GM18499 (cell line): ENCODE results near the gene ACADVL.

ENCODE experiments used
- ATAC-seq: cut with Tn5 transposase; IDR thresholded peaks from one replicate; pipeline ENCODE4 v1.9.1; 2021; ENCODE audit warnings: moderate number of reproducible peaks; ENCODE audit not compliant: insufficient read depth, unreplicated experiment

Gene ACADVL

GRCh38 chr17:7215652-7216180, 4.0 kb upstream of the ACADVL start:
- ATAC-seq: no peak

DNA sequence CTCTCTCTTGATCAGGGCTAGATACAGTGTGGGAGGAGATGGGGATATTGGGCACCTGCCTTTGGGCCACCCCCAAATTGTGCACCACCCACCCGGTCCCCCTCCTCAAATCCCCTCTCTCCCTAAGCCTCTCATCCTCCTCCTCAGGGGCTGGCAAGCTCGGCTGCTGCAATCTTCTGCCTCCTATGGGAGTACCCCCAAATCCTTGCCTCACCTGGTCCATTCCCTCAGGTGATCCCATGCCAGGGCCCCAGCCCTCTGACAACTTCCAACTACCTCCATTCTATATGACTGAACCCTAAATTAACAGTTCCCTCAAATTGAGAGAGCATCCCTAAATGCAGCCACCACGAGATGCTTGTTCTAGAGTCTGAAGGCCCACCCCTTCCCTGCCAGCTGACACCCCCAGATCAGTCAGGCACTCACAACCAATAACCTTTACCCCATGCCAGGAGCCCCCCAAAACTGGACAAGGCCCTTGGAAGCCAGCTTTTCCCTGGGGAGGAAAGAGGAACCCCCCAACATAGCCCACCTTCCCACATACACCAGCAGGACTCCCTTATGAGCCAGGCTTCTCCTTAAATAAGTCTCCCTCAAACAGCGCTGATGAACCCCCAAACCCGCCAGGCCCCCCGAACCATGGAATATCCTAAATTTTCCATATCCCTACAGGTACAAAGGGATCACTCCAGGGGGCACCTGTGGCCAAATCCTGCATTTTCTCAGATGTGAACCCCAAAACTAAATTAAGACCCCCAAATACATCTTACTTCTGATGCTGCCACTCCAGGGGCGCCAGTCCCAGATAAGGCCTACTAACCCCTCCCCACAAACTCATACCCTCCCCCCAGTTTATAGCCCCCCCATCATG, 3.3 kb upstream of the ACADVL start:
- ATAC-seq: no peak

DNA sequence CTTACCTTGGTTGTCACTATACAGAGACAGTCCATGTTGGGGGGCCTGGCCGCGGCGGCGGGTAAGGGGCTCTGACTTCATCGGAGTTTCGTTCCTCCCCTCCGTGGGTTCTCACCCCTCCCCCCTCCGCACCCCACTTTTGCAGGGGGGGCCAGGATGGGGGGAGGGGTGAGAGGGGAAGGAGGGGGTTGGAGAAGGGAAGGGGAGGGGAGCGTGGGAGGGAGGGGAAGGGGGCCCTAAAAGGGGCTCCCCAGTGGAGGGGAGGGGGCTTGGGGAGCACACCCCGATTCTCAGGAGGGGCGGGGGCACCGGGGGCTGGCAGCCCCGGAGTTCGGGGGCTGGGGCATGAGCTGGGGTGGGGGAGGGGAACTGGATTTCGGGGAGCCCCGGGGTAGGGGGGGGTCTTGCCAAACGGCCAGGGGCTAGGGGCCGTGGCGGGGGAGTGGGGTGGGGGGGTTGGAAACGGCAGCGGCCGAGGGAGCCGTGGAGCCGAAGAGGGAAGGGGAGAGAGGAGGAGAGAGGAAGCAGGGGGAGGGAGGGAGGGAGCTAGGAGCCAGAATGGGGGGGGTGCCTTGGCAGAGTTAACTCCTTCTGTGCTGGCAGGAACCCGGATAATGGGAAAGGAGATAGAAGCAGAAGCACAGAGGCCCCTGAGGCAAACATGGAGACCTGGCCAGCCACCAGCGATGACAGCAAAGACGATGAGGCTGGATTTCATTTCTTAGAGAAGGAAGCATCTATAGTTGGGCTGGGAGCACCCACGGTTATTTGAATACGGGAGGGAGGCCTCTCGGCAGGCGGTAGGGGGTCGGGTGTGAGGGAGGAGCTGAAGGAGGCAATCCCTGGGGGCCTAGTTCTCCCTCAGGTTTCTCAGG, 2.4 kb upstream of the ACADVL start:
- ATAC-seq: no peak

GRCh38 chr17:7218166-7218565, 1.6 kb upstream of the ACADVL start:
- ATAC-seq: no peak

- no peak for ATAC-seq
Observed at GRCh38 chr17:7218758-7219157, 980 bp upstream of the ACADVL start.

DNA sequence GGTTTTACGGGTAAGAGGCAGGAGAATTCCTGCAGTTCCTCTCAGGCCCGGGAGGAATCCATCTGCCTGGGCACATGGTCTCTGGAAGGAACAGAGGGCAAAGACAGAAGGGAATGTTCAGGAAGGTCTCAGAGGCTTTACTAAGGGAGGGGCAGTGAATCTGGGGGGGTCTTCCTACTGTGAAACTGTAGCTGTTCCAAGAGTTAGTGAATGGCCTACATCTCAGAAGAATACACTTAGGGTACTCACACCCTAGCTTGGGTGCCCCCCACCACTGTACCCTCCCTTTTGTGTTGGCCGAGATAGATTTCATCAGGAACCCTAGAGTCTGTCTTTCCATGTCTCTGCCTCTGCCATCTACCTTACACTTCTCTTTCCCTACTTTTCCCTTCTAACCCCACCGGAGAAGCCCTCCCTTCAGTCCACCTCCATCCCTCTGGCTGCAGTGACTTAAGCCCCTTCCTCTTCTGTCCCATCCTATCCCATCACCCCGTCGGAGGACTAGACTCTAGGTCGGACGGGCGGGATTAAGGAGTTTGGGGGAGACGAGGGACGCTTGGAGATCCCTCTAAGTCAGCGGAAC, 418 bp upstream of the ACADVL start:
- ATAC-seq: no peak

GRCh38 chr17:7220593-7221277, 997 bp downstream of the ACADVL start:
- ATAC-seq: no peak

DNA sequence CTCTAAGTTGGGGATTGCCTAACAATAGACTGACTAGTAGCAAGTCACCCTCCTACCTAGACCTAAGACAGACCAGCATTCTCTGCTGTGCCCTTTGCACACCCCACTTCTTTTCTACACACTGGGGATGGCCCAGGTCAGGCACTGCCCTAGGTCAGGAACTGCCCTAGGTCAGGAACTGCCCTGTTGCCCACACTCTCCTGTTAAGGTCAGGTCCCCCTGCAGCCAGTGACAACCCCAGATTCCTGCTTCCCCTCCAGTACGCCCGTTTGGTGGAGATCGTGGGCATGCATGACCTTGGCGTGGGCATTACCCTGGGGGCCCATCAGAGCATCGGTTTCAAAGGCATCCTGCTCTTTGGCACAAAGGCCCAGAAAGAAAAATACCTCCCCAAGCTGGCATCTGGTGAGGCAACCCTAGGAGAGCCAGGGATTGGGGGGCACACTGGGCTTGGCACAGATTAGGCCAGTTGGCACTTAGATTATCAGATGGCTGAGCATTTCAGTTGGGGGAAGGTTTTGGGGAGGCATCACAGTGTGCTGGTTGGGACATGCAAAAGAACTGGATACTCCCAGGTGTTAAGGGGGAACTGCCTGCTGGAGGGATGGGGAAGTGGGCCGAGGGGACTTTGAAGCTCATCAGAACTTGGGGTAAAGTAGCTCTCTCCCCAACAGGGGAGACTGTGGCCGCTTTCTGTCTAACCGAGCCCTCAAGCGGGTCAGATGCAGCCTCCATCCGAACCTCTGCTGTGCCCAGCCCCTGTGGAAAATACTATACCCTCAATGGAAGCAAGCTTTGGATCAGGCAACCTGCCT, 1.7 kb downstream of the ACADVL start:
- ATAC-seq: no peak

- no peak for ATAC-seq
Observed at GRCh38 chr17:7222093-7222971, 2.6 kb downstream of the ACADVL start.

DNA sequence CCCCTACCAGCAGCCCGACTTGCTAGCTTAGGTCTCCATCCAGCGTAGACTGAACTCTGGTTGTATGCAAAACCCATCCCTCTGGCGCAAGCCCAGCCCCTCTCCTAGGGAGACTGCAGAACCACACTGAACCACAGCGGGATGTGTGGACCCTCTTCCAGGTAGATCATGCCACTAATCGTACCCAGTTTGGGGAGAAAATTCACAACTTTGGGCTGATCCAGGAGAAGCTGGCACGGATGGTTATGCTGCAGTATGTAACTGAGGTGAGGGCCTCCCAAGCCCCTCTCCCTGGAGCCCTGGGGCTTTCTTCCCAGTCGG, 3.2 kb downstream of the ACADVL start:
- no peak for ATAC-seq

GRCh38 chr17:7223375-7223774, 3.6 kb downstream of the ACADVL start:
- ATAC-seq: no peak

DNA sequence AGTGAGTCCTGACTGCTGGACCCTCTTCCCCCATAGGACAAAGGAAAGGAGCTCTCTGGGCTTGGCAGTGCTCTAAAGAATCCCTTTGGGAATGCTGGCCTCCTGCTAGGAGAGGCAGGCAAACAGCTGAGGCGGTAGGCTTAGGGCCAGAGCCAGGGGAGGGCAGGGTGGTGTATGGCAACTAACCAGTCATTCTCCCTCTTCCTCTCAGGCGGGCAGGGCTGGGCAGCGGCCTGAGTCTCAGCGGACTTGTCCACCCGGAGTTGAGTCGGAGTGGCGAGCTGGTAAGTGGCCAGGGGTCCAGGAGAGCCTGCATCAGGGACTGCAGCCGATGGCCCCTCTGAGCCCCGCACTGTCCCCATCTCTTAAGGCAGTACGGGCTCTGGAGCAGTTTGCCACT, 4.4 kb downstream of the ACADVL start:
- ATAC-seq: no peak

GRCh38 chr17:7224661-7225111, 4.9 kb downstream of the ACADVL start:
- no peak for ATAC-seq

GRCh38 chr17:7225711-7226331, 6.1 kb downstream of the ACADVL start:
- no peak for ATAC-seq

DNA sequence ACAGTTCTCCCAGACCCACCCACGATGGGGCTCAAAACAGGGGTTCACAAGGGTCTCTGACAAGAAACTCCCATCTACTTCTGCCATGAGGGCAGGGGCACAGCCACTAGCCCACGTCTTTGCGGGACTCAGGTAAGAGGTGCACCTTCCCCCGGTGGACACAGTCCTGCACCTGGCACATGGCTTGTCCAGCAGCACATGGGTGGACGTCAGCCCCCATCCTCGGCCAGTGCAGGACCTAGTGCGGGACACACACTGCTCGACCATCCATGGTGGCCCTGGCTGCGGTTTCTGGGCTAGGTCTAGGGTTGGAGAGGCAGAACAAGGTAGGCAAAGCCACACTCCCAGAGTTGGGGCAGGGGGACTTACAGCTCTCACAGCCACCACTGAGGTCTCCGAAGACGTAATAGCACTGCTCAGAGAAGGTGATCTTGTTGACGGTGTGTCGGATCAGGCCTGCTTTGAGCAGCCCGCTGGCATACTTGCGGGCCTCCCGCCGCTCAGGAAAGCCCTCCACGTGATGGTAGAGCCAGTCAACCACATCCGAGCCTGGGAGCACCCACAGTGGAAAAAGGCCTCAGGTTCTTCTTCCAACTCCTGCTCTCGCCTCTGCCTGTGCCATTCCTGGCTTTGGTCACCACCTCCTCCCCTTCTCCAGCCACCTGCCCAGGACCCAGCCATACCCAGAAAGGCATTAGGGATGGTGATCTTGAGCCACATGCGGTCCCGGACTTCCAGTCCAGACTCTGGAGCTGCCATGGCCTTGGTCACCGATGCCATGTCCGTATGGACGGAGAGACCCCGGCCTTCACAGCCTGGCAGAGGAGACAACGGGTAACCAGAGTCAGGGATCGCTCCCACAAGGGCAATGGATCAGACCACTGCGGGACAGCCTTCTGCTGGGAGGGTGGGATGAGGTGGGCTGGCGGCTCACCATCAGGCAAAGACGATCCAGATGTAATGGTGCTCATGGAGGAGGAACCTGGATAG, 7.3 kb downstream of the ACADVL start:
- no peak for ATAC-seq

GRCh38 chr17:7228920-7229319, 9.2 kb downstream of the ACADVL start:
- ATAC-seq: no peak

GRCh38 chr17:7229504-7229903, 9.8 kb downstream of the ACADVL start:
- no peak for ATAC-seq
